Activated T-helper 17 cell treated with anti-CD3 and anti-CD28 coated beads, Interleukin-2, amount 50 U/mL, for 72 hours (primary cell): ENCODE results near the gene SLC9B1. TPM values are rescaled to one million over a fixed set of nuclear protein-coding genes. Genes with fewer than 3 reads are reported as not detected.

Experiments used
- ATAC-seq: fragments of 150-1000 bp; cut with Tn5 transposase; replicated peaks from 2 replicates; pipeline ENCODE4 v1.10.0; 2021; ENCODE audit warnings: mild to moderate bottlenecking, moderate library complexity
- H3K27ac Mint-ChIP-seq: one replicate; pipeline ENCODE4 v1.8.0; 2022; ENCODE audit warnings: mixed read lengths
- H3K27me3 Mint-ChIP-seq: one replicate; pipeline ENCODE4 v1.8.0; 2022; ENCODE audit warnings: mixed read lengths
- H3K36me3 Mint-ChIP-seq: one replicate; pipeline ENCODE4 v1.8.0; 2022; ENCODE audit warnings: low read depth, mild to moderate bottlenecking, mixed read lengths
- H3K4me1 Mint-ChIP-seq: one replicate; pipeline ENCODE4 v1.8.0; 2022; ENCODE audit warnings: mixed read lengths
- H3K4me3 Mint-ChIP-seq: one replicate; pipeline ENCODE4 v1.8.0; 2022; ENCODE audit warnings: mild to moderate bottlenecking, mixed read lengths
- H3K9me3 Mint-ChIP-seq: one replicate; pipeline ENCODE4 v1.8.0; 2022; ENCODE audit warnings: mixed read lengths
- total RNA-seq, 2 donors: library from RNA; stranded (reverse); gene quantifications; one replicate each; pipeline ENCODE4 v1.2.3, GENCODE V29; 2022

Gene SLC9B1
- total RNA-seq = 1 to 10 TPM; 1.1 to 2.6 TPM

- Mint-ChIP-seq H3K36me3 (no peaks in the 10 kb centered on the region), H3K27ac (peak within 1 kb of the TSS; percentile 95), H3K27me3 (no peaks in the 10 kb centered on the region), H3K9me3 (no peaks in the 10 kb centered on the region), H3K4me1 (no peaks in the 10 kb centered on the region), H3K4me3 (peak within 1 kb of the TSS; percentile 89)
- peak; percentile 99 for ATAC-seq
Observed at GRCh38 chr4:103019308-103020124, at the start of gene SLC9B1. TSS of gene SLC9B1 (minus strand) at chr4:103019705. CDS start at chr4:102991711, 27,994 bp downstream.

GRCh38 chr4:103067841-103068547 is 48.5 kb upstream of the SLC9B1 start:
- Mint-ChIP-seq H3K36me3 (peaks cover 73% of the 10 kb centered on the region), H3K4me3 (no peak overlapping the region), H3K4me1 (peaks cover 13% of the 10 kb centered on the region), H3K9me3 (no peaks in the 10 kb centered on the region), H3K27me3 (no peaks in the 10 kb centered on the region), H3K27ac (peak overlapping the region; percentile 77)
- peak; percentile 89 for ATAC-seq

GRCh38 chr4:103060453-103061148 is 41.1 kb upstream of the SLC9B1 start:
- Mint-ChIP-seq H3K27ac (no peak overlapping the region), H3K4me3 (no peak overlapping the region), H3K9me3 (no peaks in the 10 kb centered on the region), H3K4me1 (no peaks in the 10 kb centered on the region), H3K36me3 (peaks cover 57% of the 10 kb centered on the region), H3K27me3 (no peaks in the 10 kb centered on the region)
- ATAC-seq = no peak

- no peaks in the 10 kb centered on the region for H3K9me3 Mint-ChIP-seq
- no peak for ATAC-seq
- peaks cover 12% of the 10 kb centered on the region for H3K4me1 Mint-ChIP-seq
- no peaks in the 10 kb centered on the region for H3K27me3 Mint-ChIP-seq
- H3K36me3 Mint-ChIP-seq = peaks cover 18% of the 10 kb centered on the region
- H3K27ac Mint-ChIP-seq = no peak overlapping the region
- no peak overlapping the region for H3K4me3 Mint-ChIP-seq
Observed at GRCh38 chr4:103054030-103054429, 34.5 kb upstream of the SLC9B1 start.

GRCh38 chr4:103052779-103053178 is 33.3 kb upstream of the SLC9B1 start:
- Mint-ChIP-seq H3K27me3 (no peaks in the 10 kb centered on the region), H3K4me3 (no peak overlapping the region), H3K36me3 (peaks cover 30% of the 10 kb centered on the region), H3K4me1 (peaks cover 12% of the 10 kb centered on the region), H3K27ac (no peak overlapping the region), H3K9me3 (no peaks in the 10 kb centered on the region)
- no peak for ATAC-seq

- H3K9me3 Mint-ChIP-seq = no peaks in the 10 kb centered on the region
- no peaks in the 10 kb centered on the region for H3K27me3 Mint-ChIP-seq
- peaks cover 35% of the 10 kb centered on the region for H3K36me3 Mint-ChIP-seq
- H3K27ac Mint-ChIP-seq = peak overlapping the region; percentile 40
- peaks cover 12% of the 10 kb centered on the region for H3K4me1 Mint-ChIP-seq
- no peak overlapping the region for H3K4me3 Mint-ChIP-seq
- ATAC-seq = no peak
Observed at GRCh38 chr4:103052145-103052544, 32.6 kb upstream of the SLC9B1 start.

GRCh38 chr4:103050736-103051436 is 31.4 kb upstream of the SLC9B1 start:
- Mint-ChIP-seq H3K36me3 (peaks cover 41% of the 10 kb centered on the region), H3K9me3 (no peaks in the 10 kb centered on the region), H3K27ac (peak overlapping the region; percentile 40), H3K4me3 (peak overlapping the region; percentile 29), H3K4me1 (peaks cover 12% of the 10 kb centered on the region), H3K27me3 (no peaks in the 10 kb centered on the region)
- ATAC-seq = peak; percentile 79

GRCh38 chr4:103046416-103047290 is 27.1 kb upstream of the SLC9B1 start:
- peaks cover 11% of the 10 kb centered on the region for H3K4me1 Mint-ChIP-seq
- no peaks in the 10 kb centered on the region for H3K27me3 Mint-ChIP-seq
- ATAC-seq = peak; percentile 81
- no peaks in the 10 kb centered on the region for H3K9me3 Mint-ChIP-seq
- no peak overlapping the region for H3K27ac Mint-ChIP-seq
- no peak overlapping the region for H3K4me3 Mint-ChIP-seq
- H3K36me3 Mint-ChIP-seq = peaks cover 79% of the 10 kb centered on the region

GRCh38 chr4:103044183-103044582 is 24.7 kb upstream of the SLC9B1 start:
- H3K27ac Mint-ChIP-seq = no peak overlapping the region
- no peak for ATAC-seq
- H3K27me3 Mint-ChIP-seq = no peaks in the 10 kb centered on the region
- no peaks in the 10 kb centered on the region for H3K9me3 Mint-ChIP-seq
- H3K4me3 Mint-ChIP-seq = no peak overlapping the region
- peaks cover 83% of the 10 kb centered on the region for H3K36me3 Mint-ChIP-seq
- H3K4me1 Mint-ChIP-seq = no peaks in the 10 kb centered on the region

- Mint-ChIP-seq H3K36me3 (peaks cover 37% of the 10 kb centered on the region), H3K4me3 (no peak overlapping the region), H3K27me3 (no peaks in the 10 kb centered on the region), H3K4me1 (no peaks in the 10 kb centered on the region), H3K9me3 (no peaks in the 10 kb centered on the region), H3K27ac (no peak overlapping the region)
- no peak for ATAC-seq
Observed at GRCh38 chr4:103036169-103036568, 16.7 kb upstream of the SLC9B1 start.

- ATAC-seq = no peak
- Mint-ChIP-seq H3K4me1 (no peaks in the 10 kb centered on the region), H3K4me3 (no peak overlapping the region), H3K27ac (no peak overlapping the region), H3K27me3 (no peaks in the 10 kb centered on the region), H3K36me3 (peaks cover 51% of the 10 kb centered on the region), H3K9me3 (no peaks in the 10 kb centered on the region)
Observed at GRCh38 chr4:103032574-103032973, 13.1 kb upstream of the SLC9B1 start.

GRCh38 chr4:103030791-103031190 is 11.3 kb upstream of the SLC9B1 start:
- no peaks in the 10 kb centered on the region for H3K9me3 Mint-ChIP-seq
- ATAC-seq = no peak
- no peaks in the 10 kb centered on the region for H3K27me3 Mint-ChIP-seq
- H3K4me3 Mint-ChIP-seq = no peak overlapping the region
- peaks cover 45% of the 10 kb centered on the region for H3K36me3 Mint-ChIP-seq
- no peaks in the 10 kb centered on the region for H3K4me1 Mint-ChIP-seq
- H3K27ac Mint-ChIP-seq = no peak overlapping the region

GRCh38 chr4:103029300-103029699 is 9.8 kb upstream of the SLC9B1 start:
- Mint-ChIP-seq H3K9me3 (no peaks in the 10 kb centered on the region), H3K27ac (no peak overlapping the region), H3K4me3 (no peak overlapping the region), H3K4me1 (no peaks in the 10 kb centered on the region), H3K27me3 (no peaks in the 10 kb centered on the region), H3K36me3 (peaks cover 42% of the 10 kb centered on the region)
- ATAC-seq = no peak
